GM12878 (cell line): ENCODE results near the gene DERA.

Source experiments
- ASH2L ChIP-seq: fragments of 300-600, 200-600 bp; sonication (generic); IDR thresholded peaks from 2 replicates; pipeline ENCODE4 v1.6.1; 2017; ENCODE audit warnings: low read depth, mild to moderate bottlenecking, borderline replicate concordance
- CREM ChIP-seq: IDR thresholded peaks from 2 replicates; pipeline ENCODE4 v1.6.1; 2014; ENCODE audit warnings: antibody characterized with exemption, low read depth
- ELK1 ChIP-seq: IDR thresholded peaks from 2 replicates; pipeline ENCODE4 v1.6.1; 2012; ENCODE audit warnings: low read depth, low read length, improper control_type of control experiment
- GABPA ChIP-seq: IDR thresholded peaks from 2 replicates; pipeline ENCODE4 v1.6.1; 2014; ENCODE audit warnings: antibody characterized with exemption, low read depth, mild to moderate bottlenecking, inconsistent platforms
- MTA2 ChIP-seq: fragments of 450-650 bp; IDR thresholded peaks from 2 replicates; pipeline ENCODE4 v1.6.1; 2016; ENCODE audit warnings: low read depth, mild to moderate bottlenecking, moderate library complexity
- MXI1 ChIP-seq: fragments of 150-350 bp; IDR thresholded peaks from 2 replicates; pipeline ENCODE4 v1.6.1; 2011; ENCODE audit warnings: low read depth, mild to moderate bottlenecking, inconsistent platforms, low read length, improper control_type of control experiment
- POLR2AphosphoS5 ChIP-seq: IDR thresholded peaks from 2 replicates; pipeline ENCODE4 v1.6.1; 2011; ENCODE audit warnings: mild to moderate bottlenecking, low read length, inconsistent platforms
- SIN3A ChIP-seq: IDR thresholded peaks from 2 replicates; pipeline ENCODE4 v1.6.1; 2012; ENCODE audit warnings: low read depth, low read length, improper control_type of control experiment
- TAF1 ChIP-seq: IDR thresholded peaks from 2 replicates; pipeline ENCODE4 v1.6.1; 2011; ENCODE audit warnings: mild to moderate bottlenecking, low read depth, low read length, borderline replicate concordance
- TF ChIP-seq, protein P1 (sequence below), 3 experiments: IDR thresholded peaks in 2 of 3; conservative IDR thresholded peaks in 1 of 3; 2 replicates each; pipeline ENCODE4 v1.5.1; 2011; ENCODE audit warnings: low read depth in 3 of 3, low read length in 3 of 3, mild to moderate bottlenecking in 3 of 3, control low read depth in 2 of 3, moderate library complexity in 2 of 3, inconsistent platforms in 1 of 3, mixed read lengths in 1 of 3; ENCODE audit not compliant: control insufficient read depth in 2 of 3, insufficient read depth in 1 of 3; ENCODE audit errors: extremely low read depth in 1 of 3

GRCh38 chr12:15863372-15863771, 47.8 kb upstream of the DERA start:
- TF ChIP-seq MXI1 = no peak
- TF ChIP-seq TAF1 = no peak
- TF ChIP-seq CREM = no peak
- TF ChIP-seq ASH2L = no peak
- TF ChIP-seq SIN3A = no peak
- TF ChIP-seq, protein P1, sequence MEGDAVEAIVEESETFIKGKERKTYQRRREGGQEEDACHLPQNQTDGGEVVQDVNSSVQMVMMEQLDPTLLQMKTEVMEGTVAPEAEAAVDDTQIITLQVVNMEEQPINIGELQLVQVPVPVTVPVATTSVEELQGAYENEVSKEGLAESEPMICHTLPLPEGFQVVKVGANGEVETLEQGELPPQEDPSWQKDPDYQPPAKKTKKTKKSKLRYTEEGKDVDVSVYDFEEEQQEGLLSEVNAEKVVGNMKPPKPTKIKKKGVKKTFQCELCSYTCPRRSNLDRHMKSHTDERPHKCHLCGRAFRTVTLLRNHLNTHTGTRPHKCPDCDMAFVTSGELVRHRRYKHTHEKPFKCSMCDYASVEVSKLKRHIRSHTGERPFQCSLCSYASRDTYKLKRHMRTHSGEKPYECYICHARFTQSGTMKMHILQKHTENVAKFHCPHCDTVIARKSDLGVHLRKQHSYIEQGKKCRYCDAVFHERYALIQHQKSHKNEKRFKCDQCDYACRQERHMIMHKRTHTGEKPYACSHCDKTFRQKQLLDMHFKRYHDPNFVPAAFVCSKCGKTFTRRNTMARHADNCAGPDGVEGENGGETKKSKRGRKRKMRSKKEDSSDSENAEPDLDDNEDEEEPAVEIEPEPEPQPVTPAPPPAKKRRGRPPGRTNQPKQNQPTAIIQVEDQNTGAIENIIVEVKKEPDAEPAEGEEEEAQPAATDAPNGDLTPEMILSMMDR (IDR thresholded peaks at IDR 0.05 in 2 of 3, conservative IDR thresholded peaks at IDR 0.05 in 1 of 3; ENCODE audit: control insufficient read depth in 2 of 3, extremely low read depth in 1 of 3, insufficient read depth in 1 of 3, low read depth in 3 of 3, low read length in 3 of 3) = no peak
- no peak for TF ChIP-seq GABPA
- TF ChIP-seq ELK1 = no peak
- no peak for TF ChIP-seq MTA2
- TF ChIP-seq POLR2AphosphoS5 = no peak
